ENCODE results near the gene PPP1R7. TPM values are rescaled to one million over a fixed set of nuclear protein-coding genes. Genes with fewer than 3 reads are reported as not detected.
A peak's percentile ranks its signal among the peaks of the same experiment; 100 is the strongest.

PPP1R7 gene
- total RNA-seq, 2 experiments from 2014 or later = 36.4 to 38.2 TPM

DNA sequence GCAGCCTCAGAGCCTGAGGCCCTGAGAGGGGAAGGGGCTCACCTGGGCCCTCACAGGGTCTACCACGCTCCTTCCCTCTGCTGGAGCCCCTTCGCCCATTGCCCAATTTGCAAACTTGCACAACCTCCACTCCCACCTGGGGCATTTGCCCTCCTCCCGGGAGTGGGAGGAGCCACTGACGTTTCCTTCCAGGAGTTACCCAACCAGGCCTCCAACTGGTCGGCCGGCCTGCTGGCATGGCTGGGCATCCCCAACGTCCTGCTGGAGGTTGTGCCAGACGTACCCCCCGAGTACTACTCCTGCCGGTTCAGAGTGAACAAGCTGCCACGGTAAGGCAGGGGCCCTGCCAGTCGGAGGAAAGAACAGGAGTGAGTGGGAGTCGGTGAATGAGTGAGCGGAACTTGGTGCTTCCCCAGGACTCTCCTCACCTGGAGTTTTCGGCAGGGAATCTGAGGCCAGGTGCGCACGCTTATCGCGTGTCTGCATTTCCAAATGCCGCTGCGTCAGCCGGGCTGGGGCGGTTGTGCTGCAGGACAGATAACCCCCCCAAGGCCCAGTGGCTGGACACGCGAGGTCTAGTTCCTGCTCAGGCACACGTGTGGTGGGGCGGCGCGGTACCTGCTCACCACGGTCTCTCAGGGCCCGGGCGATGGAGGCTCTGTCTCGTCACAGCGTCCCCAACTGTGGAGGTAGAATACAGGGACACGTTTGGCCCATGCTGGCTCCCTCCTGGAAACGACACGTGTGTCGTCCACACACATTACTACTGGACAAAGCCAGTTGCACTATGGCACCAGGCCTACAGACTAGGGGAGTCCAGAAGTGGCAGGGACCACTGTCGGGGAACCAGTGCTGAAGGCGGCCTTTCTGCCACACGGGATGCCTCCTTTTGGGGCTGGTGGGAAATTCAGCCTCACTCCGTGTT lies 49.9 kb downstream of the PPP1R7 start:
- DNase-seq (peak in 1 of 14 experiments; percentile 0), ATAC-seq (ENCODE audit: poor library complexity) (no peak)
- H3K4me3 ChIP-seq (ENCODE audit: low read length) = no peak overlapping the region
- Mint-ChIP-seq H3K4me1 (ENCODE audit: low read depth) (no peaks in the 10 kb centered on the region), H3K9me3 (no peaks in the 10 kb centered on the region), H3K36me3 (ENCODE audit: low read depth) (no peaks in the 10 kb centered on the region), H3K4me3 (no peak overlapping the region), H3K27me3 (no peaks in the 10 kb centered on the region), H3K27ac (no peak overlapping the region)
- POLR2A ChIA-PET = no interaction called here
- H3K9me3 ChIP-seq (ENCODE audit: control insufficient read depth in 1 of 2, insufficient read depth in 1 of 2, low read length in 2 of 2) = no peaks in the 10 kb centered on the region
- H3K36me3 ChIP-seq (ENCODE audit: insufficient read depth, low read length) = no peaks in the 10 kb centered on the region
- H3K4me1 ChIP-seq (ENCODE audit: insufficient read depth, low read length) = no peaks in the 10 kb centered on the region
- TF ChIP-seq, protein P1, sequence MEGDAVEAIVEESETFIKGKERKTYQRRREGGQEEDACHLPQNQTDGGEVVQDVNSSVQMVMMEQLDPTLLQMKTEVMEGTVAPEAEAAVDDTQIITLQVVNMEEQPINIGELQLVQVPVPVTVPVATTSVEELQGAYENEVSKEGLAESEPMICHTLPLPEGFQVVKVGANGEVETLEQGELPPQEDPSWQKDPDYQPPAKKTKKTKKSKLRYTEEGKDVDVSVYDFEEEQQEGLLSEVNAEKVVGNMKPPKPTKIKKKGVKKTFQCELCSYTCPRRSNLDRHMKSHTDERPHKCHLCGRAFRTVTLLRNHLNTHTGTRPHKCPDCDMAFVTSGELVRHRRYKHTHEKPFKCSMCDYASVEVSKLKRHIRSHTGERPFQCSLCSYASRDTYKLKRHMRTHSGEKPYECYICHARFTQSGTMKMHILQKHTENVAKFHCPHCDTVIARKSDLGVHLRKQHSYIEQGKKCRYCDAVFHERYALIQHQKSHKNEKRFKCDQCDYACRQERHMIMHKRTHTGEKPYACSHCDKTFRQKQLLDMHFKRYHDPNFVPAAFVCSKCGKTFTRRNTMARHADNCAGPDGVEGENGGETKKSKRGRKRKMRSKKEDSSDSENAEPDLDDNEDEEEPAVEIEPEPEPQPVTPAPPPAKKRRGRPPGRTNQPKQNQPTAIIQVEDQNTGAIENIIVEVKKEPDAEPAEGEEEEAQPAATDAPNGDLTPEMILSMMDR (IDR thresholded peaks at IDR 0.05) = no peak
- no peak overlapping the region for H3K27ac ChIP-seq (ENCODE audit: low read depth in 1 of 2, low read length in 2 of 2)
- CTCF ChIA-PET = no interaction called here
- intact Hi-C loops (cut with DNase I, micrococcal nuclease) = no loop called here
- H3K27me3 ChIP-seq (ENCODE audit: control insufficient read depth in 1 of 2, insufficient read depth in 2 of 2, low read length in 2 of 2) = no peaks in the 10 kb centered on the region

DNA sequence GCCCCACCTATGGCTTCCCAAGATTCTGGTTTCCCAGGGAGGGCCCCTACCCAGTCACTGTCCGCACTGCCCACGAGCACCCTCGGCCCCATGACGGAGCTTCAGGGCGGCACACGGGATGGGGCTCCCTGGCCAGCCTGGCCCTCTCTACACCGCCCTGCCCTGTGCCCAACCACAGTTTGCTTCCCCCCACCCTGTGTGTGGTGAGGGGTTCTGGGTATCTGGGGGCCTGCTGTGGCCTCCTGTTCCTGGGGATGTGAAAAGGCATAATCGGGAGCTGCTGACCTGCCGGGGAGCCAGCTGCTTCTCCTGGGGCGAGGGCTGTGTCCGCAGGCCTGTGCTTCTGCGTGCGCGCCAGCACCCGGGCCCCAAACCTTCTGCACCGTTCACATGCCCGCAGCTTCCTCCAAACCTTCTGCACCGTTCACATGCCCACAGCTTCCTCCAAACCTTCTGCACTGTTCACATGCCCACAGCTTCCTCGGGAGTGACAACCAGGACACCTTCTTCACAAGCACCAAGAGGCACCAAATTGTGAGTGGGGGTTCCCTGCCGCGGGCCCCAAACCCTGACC lies 50.6 kb downstream of the PPP1R7 start:
- ATAC-seq (ENCODE audit: poor library complexity) = no peak
- no peak overlapping the region for H3K4me3 Mint-ChIP-seq
- CTCF ChIA-PET = no interaction called here
- Histone ChIP-seq H3K9me3 (ENCODE audit: control insufficient read depth in 1 of 2, insufficient read depth in 1 of 2, low read length in 2 of 2) (no peaks in the 10 kb centered on the region), H3K4me1 (ENCODE audit: insufficient read depth, low read length) (no peaks in the 10 kb centered on the region), H3K27ac (ENCODE audit: low read depth in 1 of 2, low read length in 2 of 2) (no peak overlapping the region), H3K27me3 (ENCODE audit: control insufficient read depth in 1 of 2, insufficient read depth in 2 of 2, low read length in 2 of 2) (no peaks in the 10 kb centered on the region), H3K36me3 (ENCODE audit: insufficient read depth, low read length) (no peaks in the 10 kb centered on the region), H3K4me3 (ENCODE audit: low read length) (no peak overlapping the region)
- no peak overlapping the region for H3K27ac Mint-ChIP-seq
- no peak for DNase-seq
- H3K4me1 Mint-ChIP-seq (ENCODE audit: low read depth) = no peaks in the 10 kb centered on the region
- TF ChIP-seq, protein P1 (IDR thresholded peaks at IDR 0.05) = no peak
- no peaks in the 10 kb centered on the region for H3K9me3 Mint-ChIP-seq
- intact Hi-C loops (cut with DNase I, micrococcal nuclease) = no loop called here
- POLR2A ChIA-PET = no interaction called here
- no peaks in the 10 kb centered on the region for H3K27me3 Mint-ChIP-seq
- H3K36me3 Mint-ChIP-seq (ENCODE audit: low read depth) = no peaks in the 10 kb centered on the region

DNA sequence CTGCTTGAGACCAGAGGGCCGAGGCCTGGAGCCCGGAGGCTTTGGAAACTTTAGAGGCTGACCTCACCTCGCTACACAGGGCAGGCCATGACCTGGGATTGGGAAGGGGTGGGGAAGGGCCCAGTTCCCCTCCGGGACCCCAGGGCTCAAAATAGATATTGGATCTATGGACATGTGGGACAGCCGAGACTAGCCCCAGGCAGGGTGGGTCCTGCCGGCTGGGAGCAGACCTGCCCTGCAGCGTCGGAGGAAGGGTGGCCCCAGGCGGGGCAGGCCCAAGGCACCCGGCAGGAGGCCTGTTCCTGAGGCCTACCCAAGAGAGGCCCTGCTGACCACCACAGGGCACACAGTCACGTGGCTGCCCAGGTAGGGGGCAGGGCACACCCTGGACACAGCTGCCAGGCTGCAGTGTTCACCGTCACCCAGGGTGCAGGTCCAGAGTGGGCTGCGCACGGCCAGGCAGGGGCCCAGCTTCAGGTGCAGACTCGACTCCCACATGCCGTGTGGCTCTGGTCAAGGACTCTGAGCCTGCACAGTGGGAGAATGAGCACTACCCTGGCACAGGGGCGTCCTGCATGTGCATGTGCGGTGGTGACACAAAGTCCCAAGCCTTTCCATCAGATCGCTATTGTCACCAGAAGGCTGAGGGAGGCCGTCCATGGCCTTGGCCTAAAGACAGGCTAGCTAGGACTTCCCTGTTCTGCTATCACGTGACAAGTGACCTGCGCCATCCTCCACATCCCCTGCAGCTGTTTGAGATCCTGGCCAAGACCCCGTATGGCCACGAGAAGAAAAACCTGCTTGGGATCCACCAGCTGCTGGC lies 51.4 kb downstream of the PPP1R7 start:
- Mint-ChIP-seq H3K36me3 (ENCODE audit: low read depth) (no peaks in the 10 kb centered on the region), H3K4me1 (ENCODE audit: low read depth) (no peaks in the 10 kb centered on the region), H3K27ac (no peak overlapping the region), H3K9me3 (no peaks in the 10 kb centered on the region), H3K27me3 (no peaks in the 10 kb centered on the region), H3K4me3 (no peak overlapping the region)
- no peaks in the 10 kb centered on the region for H3K27me3 ChIP-seq (ENCODE audit: control insufficient read depth in 1 of 2, insufficient read depth in 2 of 2, low read length in 2 of 2)
- no peak overlapping the region for H3K4me3 ChIP-seq (ENCODE audit: low read length)
- H3K27ac ChIP-seq (ENCODE audit: low read depth in 1 of 2, low read length in 2 of 2) = no peak overlapping the region
- ChIA-PET CTCF (no interaction called here), POLR2A (no interaction called here)
- no peaks in the 10 kb centered on the region for H3K9me3 ChIP-seq (ENCODE audit: control insufficient read depth in 1 of 2, insufficient read depth in 1 of 2, low read length in 2 of 2)
- TF ChIP-seq, protein P1 (IDR thresholded peaks at IDR 0.05) = no peak
- H3K4me1 ChIP-seq (ENCODE audit: insufficient read depth, low read length) = no peaks in the 10 kb centered on the region
- intact Hi-C loops (cut with DNase I, micrococcal nuclease) = no loop called here
- DNase-seq (no peak), ATAC-seq (ENCODE audit: poor library complexity) (no peak)
- H3K36me3 ChIP-seq (ENCODE audit: insufficient read depth, low read length) = no peaks in the 10 kb centered on the region

Measured in CD4-positive, alpha-beta T cell (primary cell).